Cardiac muscle cell (in vitro differentiated cells and primary cell): ENCODE data around the gene RBBP8NL. TPM values are rescaled to one million over a fixed set of nuclear protein-coding genes. Genes with fewer than 3 reads are reported as not detected.

Experiments
- DNase-seq, 2 donors: peaks; one replicate each; pipeline versions ENCODE4 v3.0.0 to v3.0.0-alpha.2; 2010 to 2017; ENCODE audit warnings: low read depth in 1 of 2, low spot score in 1 of 2
- H3K27ac ChIP-seq: fragments of 200-600 bp; sonication (generic); 2 replicates; pipeline ENCODE4 v1.5.1; 2016
- H3K27me3 ChIP-seq: fragments of 200-600 bp; sonication (generic); 2 replicates; pipeline ENCODE4 v1.6.0; 2016; ENCODE audit warnings: control low read depth
- H3K36me3 ChIP-seq: fragments of 200-600 bp; sonication (generic); 2 replicates; pipeline ENCODE4 v1.5.1; 2016; ENCODE audit warnings: control low read depth
- H3K4me1 ChIP-seq: fragments of 200-600 bp; sonication (generic); 2 replicates; pipeline ENCODE4 v1.8.1; 2017; ENCODE audit warnings: low read depth, mild to moderate bottlenecking, mixed run types
- H3K4me3 ChIP-seq: fragments of 200-600 bp; sonication (generic); 2 replicates; pipeline ENCODE4 v1.5.1; 2016; ENCODE audit warnings: mild to moderate bottlenecking
- H3K9me3 ChIP-seq: fragments of 200-600 bp; sonication (generic); 2 replicates; pipeline ENCODE4 v1.5.1; 2017; ENCODE audit warnings: low read depth, mild to moderate bottlenecking, control low read depth
- polyA plus RNA-seq: library from polyadenylated mRNA; unstranded; fragments of >200 nt; fragmentation: Nextera tagmentation; extraction: Ambion mirVana; gene quantifications from 2 replicates; pipeline ENCODE4 v1.2.1, GENCODE V29; 2016
- total RNA-seq: library from RNA; depleted of rRNA; stranded (reverse); fragments of >200 nt; gene quantifications from 2 replicates; pipeline ENCODE4 v1.2.3, GENCODE V29; 2016
- TF ChIP-seq, protein P1 (sequence below): IDR thresholded peaks from 2 replicates; pipeline ENCODE4 v1.5.1; 2012; ENCODE audit warnings: low read depth, mild to moderate bottlenecking, low read length

The RBBP8NL gene
- total and polyA plus RNA-seq, 2 experiments from 2014 or later, result not detected

DNA sequence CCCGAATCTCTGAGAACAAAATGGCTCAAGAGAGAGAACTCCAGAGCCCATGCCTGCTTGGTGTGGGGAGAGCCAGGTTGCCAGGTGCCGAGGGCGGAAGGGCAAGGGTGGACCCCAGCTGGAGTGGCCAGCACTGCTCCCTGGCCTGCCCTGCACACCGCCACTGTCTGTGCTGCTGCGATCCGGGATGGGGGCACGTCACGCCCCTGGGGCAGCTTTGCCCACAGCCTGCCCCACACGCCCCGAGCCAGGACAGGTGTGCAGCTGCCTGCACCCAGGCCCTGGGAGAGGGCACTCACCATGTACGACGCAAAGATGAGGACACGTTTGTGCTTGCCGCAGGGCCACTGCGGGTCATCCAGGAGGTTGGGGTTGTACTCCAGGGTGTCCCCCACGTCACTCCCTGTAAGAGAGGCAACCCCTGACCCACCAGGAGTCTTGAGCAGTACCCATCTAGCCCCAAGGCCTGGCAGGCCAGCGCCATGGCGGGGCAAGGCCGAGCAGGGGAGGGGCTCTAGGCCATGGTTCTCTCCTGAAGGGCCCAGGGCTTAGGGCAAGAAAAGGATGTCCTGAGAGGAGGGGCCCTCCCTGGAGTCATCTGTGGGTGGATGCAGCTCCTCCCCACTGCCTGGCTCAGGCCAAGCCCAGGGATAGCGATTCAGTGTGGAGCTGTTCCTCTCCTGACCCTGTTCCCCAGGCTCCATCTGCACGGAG is 34.6 kb downstream of the RBBP8NL start:
- Histone ChIP-seq H3K27me3 (no peaks in the 10 kb centered on the region), H3K9me3 (no peaks in the 10 kb centered on the region), H3K36me3 (no peaks in the 10 kb centered on the region), H3K4me3 (no peak overlapping the region), H3K27ac (no peak overlapping the region), H3K4me1 (peaks cover 3% of the 10 kb centered on the region)
- DNase-seq, result no peak
- TF ChIP-seq, protein P1, sequence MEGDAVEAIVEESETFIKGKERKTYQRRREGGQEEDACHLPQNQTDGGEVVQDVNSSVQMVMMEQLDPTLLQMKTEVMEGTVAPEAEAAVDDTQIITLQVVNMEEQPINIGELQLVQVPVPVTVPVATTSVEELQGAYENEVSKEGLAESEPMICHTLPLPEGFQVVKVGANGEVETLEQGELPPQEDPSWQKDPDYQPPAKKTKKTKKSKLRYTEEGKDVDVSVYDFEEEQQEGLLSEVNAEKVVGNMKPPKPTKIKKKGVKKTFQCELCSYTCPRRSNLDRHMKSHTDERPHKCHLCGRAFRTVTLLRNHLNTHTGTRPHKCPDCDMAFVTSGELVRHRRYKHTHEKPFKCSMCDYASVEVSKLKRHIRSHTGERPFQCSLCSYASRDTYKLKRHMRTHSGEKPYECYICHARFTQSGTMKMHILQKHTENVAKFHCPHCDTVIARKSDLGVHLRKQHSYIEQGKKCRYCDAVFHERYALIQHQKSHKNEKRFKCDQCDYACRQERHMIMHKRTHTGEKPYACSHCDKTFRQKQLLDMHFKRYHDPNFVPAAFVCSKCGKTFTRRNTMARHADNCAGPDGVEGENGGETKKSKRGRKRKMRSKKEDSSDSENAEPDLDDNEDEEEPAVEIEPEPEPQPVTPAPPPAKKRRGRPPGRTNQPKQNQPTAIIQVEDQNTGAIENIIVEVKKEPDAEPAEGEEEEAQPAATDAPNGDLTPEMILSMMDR, result no peak

DNA sequence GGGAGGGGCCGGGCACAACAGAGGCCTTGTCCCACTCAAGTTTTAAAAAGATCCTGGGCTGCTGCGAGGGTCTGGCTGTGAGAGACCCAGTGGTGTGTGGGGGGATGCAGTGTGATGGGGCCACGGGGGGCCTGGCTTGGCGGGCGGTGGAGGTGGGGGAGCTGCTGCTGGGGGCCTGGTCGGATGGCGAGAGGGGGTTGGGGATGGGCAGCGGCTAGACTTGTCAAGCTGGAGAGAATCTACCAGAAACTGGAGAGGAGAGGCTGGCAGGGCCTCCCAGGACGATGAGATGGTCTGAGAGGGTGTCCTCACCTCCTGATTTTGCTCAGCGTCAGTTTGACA is 35.3 kb downstream of the RBBP8NL start:
- DNase-seq, result no peak
- Histone ChIP-seq H3K4me1 (peaks cover 6% of the 10 kb centered on the region), H3K4me3 (no peak overlapping the region), H3K9me3 (no peaks in the 10 kb centered on the region), H3K27me3 (no peaks in the 10 kb centered on the region), H3K27ac (no peak overlapping the region), H3K36me3 (no peaks in the 10 kb centered on the region)
- TF ChIP-seq, protein P1, result no peak

GRCh38 chr20:62391165-62392076 is 35.9 kb downstream of the RBBP8NL start:
- Histone ChIP-seq H3K4me3 (no peak overlapping the region), H3K4me1 (peaks cover 6% of the 10 kb centered on the region), H3K27me3 (no peaks in the 10 kb centered on the region), H3K27ac (no peak overlapping the region), H3K9me3 (no peaks in the 10 kb centered on the region), H3K36me3 (no peaks in the 10 kb centered on the region)
- DNase-seq, result no peak
- TF ChIP-seq, protein P1, result no peak

GRCh38 chr20:62390317-62391164 is 36.8 kb downstream of the RBBP8NL start:
- no peak overlapping the region for H3K27ac ChIP-seq
- no peaks in the 10 kb centered on the region for H3K27me3 ChIP-seq
- H3K4me1 ChIP-seq, result peaks cover 7% of the 10 kb centered on the region
- H3K9me3 ChIP-seq, result no peaks in the 10 kb centered on the region
- H3K4me3 ChIP-seq, result no peak overlapping the region
- H3K36me3 ChIP-seq, result no peaks in the 10 kb centered on the region
- DNase-seq, result no peak
- TF ChIP-seq, protein P1, result no peak

DNA sequence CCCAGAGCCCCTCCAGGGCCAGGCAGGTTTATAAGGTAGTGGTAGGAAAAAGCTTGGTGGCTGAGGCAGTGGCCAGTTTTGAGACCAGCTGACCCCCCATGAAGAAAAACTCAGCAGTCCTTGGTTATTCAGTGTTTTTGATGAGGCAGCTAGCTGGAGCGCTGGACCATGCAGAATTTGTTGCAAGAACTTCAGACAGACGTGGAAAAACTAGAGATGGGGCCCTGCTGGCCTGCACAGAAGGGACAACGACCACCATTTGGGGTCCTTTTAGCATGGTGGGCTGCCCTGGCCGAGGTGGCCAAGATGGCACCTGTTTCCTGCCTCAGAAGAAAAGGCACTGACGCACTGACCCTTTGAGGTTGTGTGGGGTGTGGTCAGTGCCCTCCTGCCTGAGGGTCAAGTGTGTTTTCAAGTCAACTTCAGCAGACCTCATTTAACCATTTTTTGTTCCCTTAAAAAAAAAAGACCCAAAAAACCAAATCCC is 37.7 kb downstream of the RBBP8NL start:
- H3K27ac ChIP-seq, result no peak overlapping the region
- TF ChIP-seq, protein P1, result no peak
- H3K36me3 ChIP-seq, result no peaks in the 10 kb centered on the region
- no peak for DNase-seq
- H3K9me3 ChIP-seq, result no peaks in the 10 kb centered on the region
- H3K27me3 ChIP-seq, result no peaks in the 10 kb centered on the region
- H3K4me1 ChIP-seq, result peaks cover 9% of the 10 kb centered on the region
- H3K4me3 ChIP-seq, result no peak overlapping the region
